Kidney (tissue), 14 donors: ENCODE data around the gene EEFSEC. TPM values are rescaled to one million over a fixed set of nuclear protein-coding genes. Genes with fewer than 3 reads are reported as not detected.

Experiments
- DNase-seq, 5 donors: peaks; one replicate each; pipeline ENCODE4 v3.0.0-alpha.2; 2013 to 2020
- FAIRE-seq: peaks from 2 replicates; lab custom pipeline; 2012; peaks lifted over from hg19 to GRCh38; lab: Jason Lieb, UNC
- H3K27ac ChIP-seq, 2 donors: one replicate each; pipeline ENCODE4 v1.7.0; 2013; ENCODE audit warnings: low read depth in 2 of 2, low read length in 2 of 2, inconsistent platforms in 1 of 2
- H3K27me3 ChIP-seq: one replicate; pipeline ENCODE4 v1.7.1; 2013; ENCODE audit warnings: low read length, inconsistent platforms; ENCODE audit not compliant: control insufficient read depth, insufficient read depth
- H3K36me3 ChIP-seq, 3 donors: one replicate each; pipeline versions ENCODE4 v1.7.0 to v1.7.1; 2013; ENCODE audit warnings: low read length in 3 of 3, control low read depth in 1 of 3, inconsistent platforms in 1 of 3; ENCODE audit not compliant: insufficient read depth in 3 of 3, control insufficient read depth in 2 of 3
- H3K4me1 ChIP-seq, 3 donors: one replicate each; pipeline versions ENCODE4 v1.7.0 to v1.7.1; 2013; ENCODE audit warnings: low read length in 3 of 3, inconsistent platforms in 1 of 3, low read depth in 1 of 3; ENCODE audit not compliant: control insufficient read depth in 2 of 3, insufficient read depth in 2 of 3
- H3K4me3 ChIP-seq, 3 donors: one replicate each; pipeline versions ENCODE4 v1.7.0 to v1.8.1; 2013; ENCODE audit warnings: low read length in 3 of 3, control low read depth in 1 of 3, inconsistent platforms in 1 of 3
- H3K9ac ChIP-seq, 3 donors: one replicate each; pipeline versions ENCODE4 v1.7.0 to v1.7.1; 2013; ENCODE audit warnings: low read length in 3 of 3, control low read depth in 1 of 3, inconsistent platforms in 1 of 3
- H3K9me3 ChIP-seq, 3 donors: one replicate each; pipeline versions ENCODE4 v1.7.0 to v1.7.1; 2013; ENCODE audit warnings: low read length in 3 of 3, control low read depth in 1 of 3, inconsistent platforms in 1 of 3; ENCODE audit not compliant: control insufficient read depth in 2 of 3, insufficient read depth in 1 of 3
- CTCF ChIP-seq: IDR thresholded peaks from 3 replicates; pipeline ENCODE4 v1.5.1; 2012; ENCODE audit warnings: mild to moderate bottlenecking, moderate library complexity, borderline replicate concordance; ENCODE audit not compliant: insufficient read depth; ENCODE audit errors: extremely low read depth
- intact Hi-C: fragments of 100-400 bp; cut with DNase I; formaldehyde crosslinking; loops from one replicate; pipeline ENCODE4 v1.11.1; 2022
- polyA plus RNA-seq: library from polyadenylated mRNA; stranded (reverse); fragments of 350-450 nt; fragmentation: Illumina TruSeq; extraction: RNeasy Lipid Tissue Mini Kit (QIAGEN cat#74804); gene quantifications from one replicate; pipeline ENCODE4 v1.2.3, GENCODE V29; 2014; ENCODE audit warnings: low read depth, low replicate concordance; ENCODE audit not compliant: insufficient read depth
- total RNA-seq: library from RNA; stranded (reverse); fragmentation: NEBNext Ultra II Directional; extraction: Animal tissue kit (Norgen Biotek cat#: 25700); gene quantifications from one replicate; pipeline ENCODE4 v1.2.1, GENCODE V29; 2021
- donor health status: control.
- donor health status: control.
- donor health status: control.
- donor health status: control.
- donor health status: control.
- donor health status: DM: yes; HTN: yes; CAD: no.
- donor health status: Normal renal cell carcinoma (clear cell type).

EEFSEC gene
- total and polyA plus RNA-seq, 2 donors from 2014 or later: 15.2 to 23.2 TPM

GRCh38 chr3:128273109-128273840 is 120.0 kb downstream of the EEFSEC start:
- DNase-seq (peak in 1 of 5 donors; percentile 26), FAIRE-seq (no peak)

GRCh38 chr3:128273841-128274573 is 120.7 kb downstream of the EEFSEC start:
- no peak for FAIRE-seq
- Histone ChIP-seq H3K36me3 (peaks cover 0 to 4% (median 2%) of the 10 kb centered on the region in 3 donors), H3K9ac (no peak overlapping the region), H3K27me3 (no peaks in the 10 kb centered on the region), H3K4me1 (peaks cover 0 to 7% (median 5%) of the 10 kb centered on the region in 3 donors), H3K27ac (no peak overlapping the region), H3K4me3 (no peak overlapping the region), H3K9me3 (no peaks in the 10 kb centered on the region)
- DNase-seq: peak in 1 of 5 donors; percentile 59
- TF ChIP-seq CTCF: no peak
- intact Hi-C loops: no loop called here

More at GRCh38 chr3:128273109-128273840, 120.0 kb downstream of the EEFSEC start:
- intact Hi-C loops: no loop called here
- no peaks in the 10 kb centered on the region for H3K9me3 ChIP-seq
- no peak overlapping the region for H3K9ac ChIP-seq
- no peak overlapping the region for H3K4me3 ChIP-seq
- H3K36me3 ChIP-seq: peaks cover 0 to 4% (median 2%) of the 10 kb centered on the region in 3 donors
- H3K27me3 ChIP-seq: no peaks in the 10 kb centered on the region
- no peak overlapping the region for H3K27ac ChIP-seq
- peaks cover 0 to 4% (median 0%) of the 10 kb centered on the region in 3 donors for H3K4me1 ChIP-seq
- TF ChIP-seq CTCF: no peak

- no peaks in the 10 kb centered on the region for H3K27me3 ChIP-seq
- H3K36me3 ChIP-seq: peaks cover 0 to 4% (median 2%) of the 10 kb centered on the region in 3 donors
- no peak for TF ChIP-seq CTCF
- no peaks in the 10 kb centered on the region for H3K9me3 ChIP-seq
- intact Hi-C loops: no loop called here
- no peak overlapping the region for H3K4me3 ChIP-seq
- FAIRE-seq (no peak), DNase-seq (no peak)
- no peak overlapping the region for H3K9ac ChIP-seq
- peaks cover 0 to 9% (median 7%) of the 10 kb centered on the region in 3 donors for H3K4me1 ChIP-seq
- H3K27ac ChIP-seq: no peak overlapping the region
These were observed 121.6 kb downstream of the EEFSEC start for GRCh38 chr3:128274837-128275236.
